Measurements from ENCODE around the gene CFAP210.

- TF ChIP-seq EZH2phosphoT487 (IDR thresholded peaks at IDR 0.05) (no peak), EZH2 (IDR thresholded peaks at IDR 0.05) (no peak), CTCF (IDR thresholded peaks at IDR 0.05) (no peak)
Measured at GRCh38 chr2:169713331-169713730, 19.1 kb upstream of the CFAP210 start.
